ENCODE results near the gene LCP2. TPM values are rescaled to one million over a fixed set of nuclear protein-coding genes. Genes with fewer than 3 reads are reported as not detected.
"Not testable (repeated sequence)": the region's sequence is repeated elsewhere in the genome, so short reads cannot be mapped to it uniquely, and the experiment has no call there.

LCP2 gene
- total RNA-seq, 1 experiment from 2014 or later, result not detected

GRCh38 chr5:170249355-170249754, 48.2 kb downstream of the LCP2 start:
- POLR2A ChIA-PET (ENCODE audit: unreplicated experiment), result no interaction called here
- Histone ChIP-seq H3K4me2 (ENCODE audit: low read length) (no peak overlapping the region), H3F3A (ENCODE audit: low read length, unreplicated experiment) (no peaks in the 10 kb centered on the region), H3K9me2 (replicated peaks; ENCODE audit: low read length) (no peaks in the 10 kb centered on the region), H3K27me3 (ENCODE audit: low read length) (peaks cover 67% of the 10 kb centered on the region), H3K9ac (ENCODE audit: low read length) (no peak overlapping the region), H3K27ac (ENCODE audit: low read length) (no peak overlapping the region), H4K20me1 (ENCODE audit: low read length) (no peaks in the 10 kb centered on the region), H3K4me1 (ENCODE audit: insufficient read depth, low read length) (peaks cover 6% of the 10 kb centered on the region), H2AFZ (ENCODE audit: low read length) (no peak overlapping the region), H3K4me3 (ENCODE audit: low read length) (no peak overlapping the region), H3K79me2 (ENCODE audit: low read length) (no peaks in the 10 kb centered on the region), H3K9me3 (ENCODE audit: low read length) (no peaks in the 10 kb centered on the region), H3K36me3 (ENCODE audit: low read depth, low read length) (no peaks in the 10 kb centered on the region)
- CTCF ChIA-PET, result no interaction called here
- intact Hi-C loops (cut with micrococcal nuclease), result no loop called here
- ATAC-seq, result no peak
- no peak for TF ChIP-seq EZH2 (IDR thresholded peaks at IDR 0.05; ENCODE audit: low read length, unreplicated experiment)
- no peak for TF ChIP-seq EZH2phosphoT487 (IDR thresholded peaks at IDR 0.05; ENCODE audit: borderline replicate concordance, low read length)
- TF ChIP-seq, protein P1, sequence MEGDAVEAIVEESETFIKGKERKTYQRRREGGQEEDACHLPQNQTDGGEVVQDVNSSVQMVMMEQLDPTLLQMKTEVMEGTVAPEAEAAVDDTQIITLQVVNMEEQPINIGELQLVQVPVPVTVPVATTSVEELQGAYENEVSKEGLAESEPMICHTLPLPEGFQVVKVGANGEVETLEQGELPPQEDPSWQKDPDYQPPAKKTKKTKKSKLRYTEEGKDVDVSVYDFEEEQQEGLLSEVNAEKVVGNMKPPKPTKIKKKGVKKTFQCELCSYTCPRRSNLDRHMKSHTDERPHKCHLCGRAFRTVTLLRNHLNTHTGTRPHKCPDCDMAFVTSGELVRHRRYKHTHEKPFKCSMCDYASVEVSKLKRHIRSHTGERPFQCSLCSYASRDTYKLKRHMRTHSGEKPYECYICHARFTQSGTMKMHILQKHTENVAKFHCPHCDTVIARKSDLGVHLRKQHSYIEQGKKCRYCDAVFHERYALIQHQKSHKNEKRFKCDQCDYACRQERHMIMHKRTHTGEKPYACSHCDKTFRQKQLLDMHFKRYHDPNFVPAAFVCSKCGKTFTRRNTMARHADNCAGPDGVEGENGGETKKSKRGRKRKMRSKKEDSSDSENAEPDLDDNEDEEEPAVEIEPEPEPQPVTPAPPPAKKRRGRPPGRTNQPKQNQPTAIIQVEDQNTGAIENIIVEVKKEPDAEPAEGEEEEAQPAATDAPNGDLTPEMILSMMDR (conservative IDR thresholded peaks at IDR 0.05; ENCODE audit: low read depth, low read length), result no peak
- DNase-seq, result no peak
- BruUV-seq (replicated peaks), result no TSS peak

DNA sequence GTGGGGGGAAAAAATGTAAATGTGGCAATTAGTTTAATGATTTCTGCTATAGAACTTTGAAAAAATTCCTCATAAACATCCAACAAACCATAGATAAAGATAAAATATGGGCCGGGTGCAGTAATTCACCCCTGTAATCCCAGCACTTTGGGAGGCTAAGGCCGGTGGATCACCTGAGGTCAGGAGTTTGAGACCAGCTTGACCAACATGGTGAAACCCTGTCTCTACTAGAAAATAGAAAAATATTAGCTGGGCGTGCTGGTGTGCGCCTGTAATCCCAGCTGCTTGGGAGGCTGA, 48.7 kb downstream of the LCP2 start:
- CTCF ChIA-PET; intact Hi-C loops (cut with micrococcal nuclease); H3K36me3 ChIP-seq (ENCODE audit: low read depth, low read length): not testable (repeated sequence)

DNA sequence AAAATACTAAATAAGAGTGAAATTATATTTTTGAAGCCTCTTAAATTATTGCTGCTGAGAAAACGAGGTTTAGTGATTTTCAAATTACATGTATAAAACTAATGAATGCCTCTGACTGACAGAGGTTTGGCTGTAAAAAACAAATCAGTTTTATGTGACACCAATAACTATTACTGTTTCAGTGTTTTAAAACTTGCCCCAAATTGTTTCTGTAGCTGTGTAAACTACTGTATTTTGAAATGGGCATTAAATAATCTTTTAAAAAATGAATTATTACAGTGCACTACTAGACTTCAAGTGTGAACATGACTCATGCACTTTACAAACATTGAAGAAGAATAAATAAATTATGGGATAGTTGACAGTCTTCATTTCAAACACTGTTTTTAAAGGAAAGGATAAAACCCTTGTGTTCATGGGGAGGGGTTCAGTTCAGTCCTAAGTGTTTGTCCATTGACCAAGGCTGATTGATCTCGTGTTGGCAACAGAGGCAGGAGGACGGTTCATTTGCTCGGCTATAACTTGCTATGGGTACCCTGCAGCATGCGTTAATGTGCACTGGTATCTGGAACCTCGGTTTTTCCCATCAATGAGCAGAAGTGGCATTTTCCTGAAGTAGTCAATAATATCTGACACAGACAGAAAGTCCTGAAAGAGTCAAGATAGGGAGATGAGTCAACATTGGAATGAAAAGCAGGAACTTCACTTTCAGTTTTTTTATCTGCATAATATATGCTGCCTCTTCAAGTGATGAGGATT, 49.2 kb downstream of the LCP2 start:
- ATAC-seq, result no peak
- Histone ChIP-seq H3K27ac (ENCODE audit: low read length) (no peak overlapping the region), H2AFZ (ENCODE audit: low read length) (no peak overlapping the region), H3K4me1 (ENCODE audit: insufficient read depth, low read length) (peaks cover 2% of the 10 kb centered on the region), H3K9me3 (ENCODE audit: low read length) (no peaks in the 10 kb centered on the region), H3K36me3 (ENCODE audit: low read depth, low read length) (no peaks in the 10 kb centered on the region), H3K9me2 (replicated peaks; ENCODE audit: low read length) (no peaks in the 10 kb centered on the region), H3K9ac (ENCODE audit: low read length) (no peak overlapping the region), H4K20me1 (ENCODE audit: low read length) (no peaks in the 10 kb centered on the region), H3K4me3 (ENCODE audit: low read length) (no peak overlapping the region), H3K79me2 (ENCODE audit: low read length) (no peaks in the 10 kb centered on the region), H3K27me3 (ENCODE audit: low read length) (peaks cover 67% of the 10 kb centered on the region), H3F3A (ENCODE audit: low read length, unreplicated experiment) (no peaks in the 10 kb centered on the region), H3K4me2 (ENCODE audit: low read length) (no peak overlapping the region)
- no peak for TF ChIP-seq EZH2 (IDR thresholded peaks at IDR 0.05; ENCODE audit: low read length, unreplicated experiment)
- no peak for TF ChIP-seq EZH2phosphoT487 (IDR thresholded peaks at IDR 0.05; ENCODE audit: borderline replicate concordance, low read length)
- TF ChIP-seq, protein P1 (conservative IDR thresholded peaks at IDR 0.05; ENCODE audit: low read depth, low read length), result no peak
- CTCF ChIA-PET, result no interaction called here
- no peak for DNase-seq
- no TSS peak for BruUV-seq (replicated peaks)
- intact Hi-C loops (cut with micrococcal nuclease), result no loop called here
- POLR2A ChIA-PET (ENCODE audit: unreplicated experiment), result no interaction called here

More for the DNA sequence above, 48.7 kb downstream of the LCP2 start:
- H3K9me3 ChIP-seq (ENCODE audit: low read length); H3K4me3 ChIP-seq (ENCODE audit: low read length); H3K79me2 ChIP-seq (ENCODE audit: low read length); H2AFZ ChIP-seq (ENCODE audit: low read length); H3K27ac ChIP-seq (ENCODE audit: low read length); H4K20me1 ChIP-seq (ENCODE audit: low read length); H3F3A ChIP-seq (ENCODE audit: low read length, unreplicated experiment); POLR2A ChIA-PET (ENCODE audit: unreplicated experiment); H3K9me2 ChIP-seq (replicated peaks; ENCODE audit: low read length); H3K4me2 ChIP-seq (ENCODE audit: low read length); BruUV-seq (replicated peaks); H3K4me1 ChIP-seq (ENCODE audit: insufficient read depth, low read length); ATAC-seq; DNase-seq; H3K9ac ChIP-seq (ENCODE audit: low read length): not testable (repeated sequence)
- H3K27me3 ChIP-seq (ENCODE audit: low read length), result peaks cover 67% of the 10 kb centered on the region
